HG02588 (cell line): ENCODE results near the gene FAM193A.
A peak's percentile ranks its signal among the peaks of the same experiment; 100 is the strongest.

ENCODE experiments used
- ATAC-seq: cut with Tn5 transposase; IDR thresholded peaks from one replicate; pipeline ENCODE4 v1.9.1; 2021; ENCODE audit warnings: mild to moderate bottlenecking, moderate library complexity; ENCODE audit not compliant: unreplicated experiment

Gene FAM193A

GRCh38 chr4:2742823-2743517 lies 206.5 kb downstream of the FAM193A start:
- no peak for ATAC-seq

DNA sequence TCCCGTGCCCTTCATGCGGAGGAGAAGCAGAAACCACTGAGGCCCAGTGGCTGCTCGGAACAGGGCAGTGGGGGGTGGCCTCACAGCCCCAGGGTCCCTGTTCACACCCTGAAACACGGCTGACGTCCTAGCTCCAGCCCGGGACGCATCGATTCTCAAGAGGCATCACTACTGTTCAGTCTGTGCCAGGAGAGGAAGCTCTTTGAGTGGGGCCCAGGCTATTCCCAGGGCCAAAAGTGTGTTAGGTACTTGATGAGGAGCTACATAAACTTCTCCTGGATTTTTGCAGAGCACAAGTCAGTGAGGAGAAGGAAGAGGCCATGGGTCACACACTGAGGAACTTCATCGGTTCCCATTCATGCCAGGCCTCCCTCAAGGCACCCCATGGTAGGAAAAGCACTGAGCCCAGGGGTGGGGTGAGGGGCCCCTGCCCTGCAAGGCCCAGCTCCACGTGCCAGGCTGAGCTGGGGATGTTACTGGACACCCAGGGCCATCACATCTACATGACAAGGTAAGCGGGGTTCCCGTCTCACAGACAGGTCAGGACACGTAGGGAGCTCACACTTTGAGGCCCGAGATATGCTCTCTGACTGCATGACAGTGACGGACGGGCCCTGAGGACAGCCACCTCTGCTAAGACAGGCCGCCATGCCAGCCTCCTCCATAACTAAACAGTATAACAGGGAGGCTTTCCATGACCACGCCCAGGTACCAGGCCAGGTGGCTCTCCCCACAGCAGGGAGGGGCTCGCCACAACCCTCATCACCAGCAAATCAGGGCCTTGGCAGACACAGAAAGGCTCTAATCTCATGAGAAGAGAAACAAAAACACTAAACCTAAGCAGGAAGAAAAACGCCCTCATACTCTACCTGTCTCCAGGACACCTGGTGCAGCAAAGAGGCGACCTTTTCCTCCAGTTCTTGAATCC lies 207.3 kb downstream of the FAM193A start:
- ATAC-seq: no peak

GRCh38 chr4:2744576-2745270 lies 208.3 kb downstream of the FAM193A start:
- ATAC-seq: no peak

- ATAC-seq: no peak
Observed at GRCh38 chr4:2745516-2745915, 209.1 kb downstream of the FAM193A start.

DNA sequence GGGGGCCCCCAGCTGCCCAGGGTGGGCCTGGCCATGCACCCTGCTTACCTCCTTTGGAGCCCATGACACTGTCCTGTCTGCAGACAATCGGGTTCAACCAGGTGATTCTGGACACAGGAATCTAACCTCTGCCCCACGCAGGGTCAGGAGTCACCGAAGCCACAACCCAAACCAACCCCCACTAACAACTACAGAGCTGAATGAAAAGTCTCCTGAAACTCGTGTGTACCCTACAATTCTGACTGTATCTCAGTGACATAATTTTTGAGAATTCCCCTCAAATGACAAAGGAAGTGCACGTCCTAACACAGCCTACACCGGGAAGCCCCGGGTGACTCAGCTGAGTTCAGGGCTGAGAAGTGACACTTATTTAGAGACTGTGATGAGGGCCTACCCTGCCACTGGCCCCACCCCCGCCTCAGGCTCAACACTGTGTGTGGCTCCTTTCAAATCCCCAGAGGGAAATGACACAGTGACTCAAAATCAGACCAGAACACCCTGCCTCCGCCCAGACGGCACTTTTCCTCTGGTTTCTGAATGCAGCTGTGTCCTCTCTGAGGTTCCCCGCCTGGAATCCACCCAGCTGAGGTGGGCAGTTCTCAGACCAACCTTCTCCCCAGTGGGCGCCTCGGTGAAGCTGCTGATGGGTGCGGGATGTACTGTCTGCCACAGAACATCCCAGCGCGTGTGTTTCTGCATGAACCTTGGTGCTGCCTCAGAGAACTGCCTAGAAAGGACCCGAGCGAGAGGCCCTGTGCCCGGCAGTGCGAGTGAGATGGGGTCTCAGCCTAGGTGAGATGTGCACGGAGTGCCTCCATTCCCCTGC lies 209.7 kb downstream of the FAM193A start:
- ATAC-seq: peak; percentile 90

DNA sequence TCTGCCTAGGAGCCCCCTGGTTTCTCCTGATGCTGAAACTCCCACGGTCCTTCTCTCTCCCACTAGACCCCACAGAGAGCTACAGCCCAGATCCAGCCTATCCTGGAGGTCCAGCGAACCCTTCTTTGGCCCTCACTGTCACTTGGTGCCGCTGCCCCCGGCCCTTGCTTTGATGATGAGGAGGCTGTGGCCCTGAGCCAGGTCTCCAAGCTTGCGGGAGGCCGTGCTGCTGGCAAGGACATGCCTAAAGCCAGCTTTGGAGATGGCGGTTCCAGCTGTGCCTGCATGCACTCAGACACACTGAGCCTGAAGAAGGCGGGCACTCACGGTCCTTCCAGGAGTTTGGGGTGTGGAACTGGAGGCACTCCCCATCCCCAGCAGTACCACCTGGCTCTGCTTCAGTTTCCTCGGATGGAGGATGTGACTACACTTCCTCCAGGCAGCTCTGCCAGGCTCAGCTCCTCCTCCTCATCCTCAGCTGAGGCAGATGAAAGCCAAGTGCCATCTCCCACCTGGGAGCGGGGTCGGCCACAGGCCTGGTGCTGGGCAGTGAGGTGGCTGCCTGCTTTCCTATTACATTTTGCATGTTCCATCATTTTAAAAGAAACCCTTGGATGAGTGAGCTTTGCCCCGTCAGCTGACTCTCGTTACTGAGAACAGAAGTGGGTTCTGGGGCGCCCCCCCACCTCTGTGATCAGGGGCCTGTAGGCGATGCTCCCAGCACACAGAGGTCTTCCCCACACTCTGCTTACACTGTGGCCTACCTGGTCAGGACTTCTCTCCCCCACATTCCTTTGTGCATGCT lies 210.6 kb downstream of the FAM193A start:
- no peak for ATAC-seq

GRCh38 chr4:2750719-2751605 lies 214.5 kb downstream of the FAM193A start:
- no peak for ATAC-seq

GRCh38 chr4:2753436-2753835 lies 217.0 kb downstream of the FAM193A start:
- ATAC-seq: no peak

GRCh38 chr4:2754848-2755819 lies 218.7 kb downstream of the FAM193A start:
- ATAC-seq: no peak

DNA sequence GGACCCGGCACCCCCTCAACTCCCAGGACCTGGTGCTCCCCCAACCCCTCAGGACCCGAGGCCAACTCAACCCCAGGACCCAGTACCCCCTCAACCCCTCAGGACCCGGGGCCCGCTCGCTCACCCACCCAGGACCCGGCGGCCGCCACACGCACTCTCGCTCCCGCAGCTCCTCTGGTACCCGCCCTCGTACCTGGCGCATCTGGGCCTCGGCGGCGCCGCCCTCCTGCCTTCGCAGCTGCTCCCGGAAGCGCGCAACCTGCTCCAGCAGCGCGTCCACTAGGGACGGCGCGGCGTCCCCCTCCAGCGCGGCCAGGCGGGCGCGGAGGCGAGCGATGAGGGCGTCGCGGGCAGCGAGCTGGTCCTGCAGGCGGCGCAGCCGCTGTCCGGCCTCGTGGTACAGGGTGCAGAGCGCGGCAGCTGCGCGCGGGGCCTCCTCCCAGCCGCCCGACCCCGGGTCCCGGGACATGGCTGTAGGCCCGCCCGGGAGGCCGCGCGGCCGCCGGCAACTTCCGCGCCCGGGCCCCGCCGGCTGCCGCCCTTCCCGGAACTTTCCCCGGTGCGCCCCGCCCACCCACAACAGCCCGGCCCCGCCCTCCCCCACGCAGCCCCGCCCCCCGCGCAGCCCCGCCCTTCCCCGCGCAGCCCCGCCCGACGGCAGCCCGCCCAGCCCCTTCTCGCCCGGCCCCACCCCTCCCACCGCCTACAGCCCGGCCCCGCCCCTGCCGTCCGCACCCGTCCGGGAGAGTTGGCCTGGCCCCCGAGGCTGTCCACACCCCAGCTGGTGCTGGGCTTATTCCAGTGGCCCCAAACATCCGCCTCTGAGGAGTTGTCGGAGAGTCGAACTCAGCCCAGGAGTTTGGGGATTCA lies 219.6 kb downstream of the FAM193A start, which contains the start of gene TNIP2:
Gene TNIP2, minus strand, starts transcription at position 516 of the 870 bp plus-strand sequence. Its CDS starts 47 bp downstream, at position 469.
- ATAC-seq: peak; percentile 66

DNA sequence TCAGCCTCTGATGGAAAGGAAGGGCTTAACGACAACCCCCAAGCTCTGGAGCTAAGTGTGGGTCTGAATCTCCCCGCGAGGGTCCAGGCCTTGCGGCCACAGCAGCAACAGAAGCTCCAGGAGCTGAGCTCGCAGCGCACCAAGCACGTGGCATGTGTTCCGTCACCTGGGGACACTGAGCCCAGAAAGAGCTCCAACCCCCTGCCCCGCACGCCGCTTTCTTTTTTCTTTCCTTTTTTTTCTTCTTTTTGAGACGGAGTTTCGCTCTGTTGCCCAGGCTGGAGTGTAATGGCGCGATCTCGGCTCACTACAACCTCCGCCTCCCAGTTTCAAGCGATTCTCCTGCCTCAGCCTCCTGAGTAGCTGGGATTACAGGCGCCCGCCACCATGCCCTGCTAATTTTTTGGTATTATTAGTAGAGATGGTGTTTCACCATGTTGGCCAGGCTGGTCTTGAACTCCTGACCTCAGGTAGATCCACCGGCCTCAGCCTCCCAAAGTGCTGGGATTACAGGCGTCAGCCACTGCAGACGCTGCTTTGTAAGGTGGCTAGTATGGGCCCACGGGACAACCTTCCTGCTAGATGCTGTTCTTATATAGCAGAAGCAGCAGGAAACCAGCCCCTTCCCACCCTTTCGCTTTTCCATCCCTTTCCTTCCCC lies 220.4 kb downstream of the FAM193A start:
- ATAC-seq: no peak

DNA sequence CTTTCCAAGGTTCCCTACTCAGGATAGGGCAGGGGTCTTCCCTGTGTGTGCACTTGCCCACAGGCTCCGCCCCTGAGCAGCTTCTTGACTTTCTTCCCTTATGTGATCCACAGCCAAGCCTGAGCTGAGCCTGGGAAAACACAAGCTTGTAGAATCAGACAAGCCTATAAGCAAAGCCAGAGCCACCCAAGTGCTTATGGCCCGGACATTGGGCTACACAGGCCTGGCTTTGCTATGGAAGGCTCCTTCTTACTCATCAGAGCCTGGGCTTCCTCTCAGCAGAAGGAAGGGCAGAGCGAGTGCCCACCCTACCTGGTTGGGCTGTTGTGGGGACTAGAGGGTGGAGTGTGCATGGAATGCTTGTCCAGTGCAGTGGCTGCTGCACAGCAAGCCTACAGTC lies 221.0 kb downstream of the FAM193A start:
- no peak for ATAC-seq

- ATAC-seq: no peak
Observed at GRCh38 chr4:2761035-2761923, 224.8 kb downstream of the FAM193A start.

DNA sequence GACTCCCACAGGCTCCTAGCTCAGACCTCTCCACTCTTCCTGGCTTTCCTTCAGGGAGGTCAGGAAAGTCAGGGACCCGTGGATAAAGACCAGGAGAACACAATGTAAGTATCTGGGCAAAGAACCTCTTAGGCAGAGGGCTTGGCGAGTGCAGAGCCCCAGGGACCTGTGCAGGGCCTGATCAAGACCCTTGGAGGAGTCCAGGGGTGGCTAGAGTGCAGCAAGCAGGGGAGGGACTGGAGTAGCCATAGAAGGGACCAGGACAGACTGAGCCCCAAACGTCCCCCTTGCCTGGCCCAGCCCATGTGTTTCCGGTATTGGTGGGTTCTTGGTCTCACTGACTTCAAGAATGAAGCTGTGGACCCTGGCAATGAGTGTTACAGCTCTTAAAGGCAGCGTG lies 225.6 kb downstream of the FAM193A start:
- ATAC-seq: no peak
